Esophagus muscularis mucosa (tissue), 3 donors: ENCODE measurements around the gene CRTC1.

ENCODE experiments used
- CTCF ChIP-seq, 3 experiments: fragments of 200-600 bp in 2 of 3; fragments of 450-650 bp in 1 of 3; sonication (generic) in 2 of 3; IDR thresholded peaks; one replicate each; pipeline ENCODE4 v1.5.1; 2017 to 2019; ENCODE audit warnings: antibody characterized with exemption in 3 of 3, mild to moderate bottlenecking in 2 of 3, moderate library complexity in 1 of 3
- EP300 ChIP-seq: sonication (generic); formaldehyde crosslinking; IDR thresholded peaks from one replicate; pipeline ENCODE4 v1.6.1; 2017; ENCODE audit warnings: antibody characterized with exemption

- TF ChIP-seq EP300, result no peak
- TF ChIP-seq CTCF (IDR thresholded peaks at IDR 0.05), result no peak
Observed at GRCh38 chr19:18704971-18705370, 21.5 kb downstream of the CRTC1 start.
